ENCODE data around the gene LTO1.

GRCh38 chr11:69707176-69707575 lies 32.0 kb upstream of the LTO1 start:
- TF ChIP-seq CTCF (conservative IDR thresholded peaks at IDR 0.05; ENCODE audit: low read depth, low read length) (no peak), EZH2phosphoT487 (IDR thresholded peaks at IDR 0.05; ENCODE audit: borderline replicate concordance, low read length) (no peak)

Data from PC-3 (cell line).